Stomach smooth muscle (tissue), 2 donors: ENCODE measurements around the gene C17orf107.

Experiments
- H3K27ac ChIP-seq: one replicate; pipeline ENCODE4 v1.7.0; 2013; ENCODE audit warnings: mild to moderate bottlenecking, low read length, inconsistent platforms
- H3K27me3 ChIP-seq, 2 donors: one replicate each; pipeline ENCODE4 v1.7.0; 2013; ENCODE audit warnings: low read length in 2 of 2; ENCODE audit not compliant: insufficient read depth in 2 of 2, control insufficient read depth in 1 of 2
- H3K36me3 ChIP-seq, 2 donors: one replicate each; pipeline ENCODE4 v1.7.0; 2013; ENCODE audit warnings: low read length in 2 of 2; ENCODE audit not compliant: control insufficient read depth in 2 of 2, insufficient read depth in 2 of 2
- H3K4me1 ChIP-seq: one replicate; pipeline ENCODE4 v1.7.0; 2013; ENCODE audit warnings: low read length; ENCODE audit not compliant: control insufficient read depth, insufficient read depth
- H3K4me3 ChIP-seq, 2 donors: one replicate each; pipeline ENCODE4 v1.7.0; 2013; ENCODE audit warnings: low read length in 2 of 2
- H3K9ac ChIP-seq, 2 donors: one replicate each; pipeline ENCODE4 v1.7.0; 2013; ENCODE audit warnings: low read length in 2 of 2, mild to moderate bottlenecking in 1 of 2
- H3K9me3 ChIP-seq, 2 donors: one replicate each; pipeline ENCODE4 v1.7.0; 2013; ENCODE audit warnings: low read length in 2 of 2; ENCODE audit not compliant: control insufficient read depth in 2 of 2
- donor health status: healthy.
- donor health status: Pancreatic carcinoma.

The C17orf107 gene

DNA sequence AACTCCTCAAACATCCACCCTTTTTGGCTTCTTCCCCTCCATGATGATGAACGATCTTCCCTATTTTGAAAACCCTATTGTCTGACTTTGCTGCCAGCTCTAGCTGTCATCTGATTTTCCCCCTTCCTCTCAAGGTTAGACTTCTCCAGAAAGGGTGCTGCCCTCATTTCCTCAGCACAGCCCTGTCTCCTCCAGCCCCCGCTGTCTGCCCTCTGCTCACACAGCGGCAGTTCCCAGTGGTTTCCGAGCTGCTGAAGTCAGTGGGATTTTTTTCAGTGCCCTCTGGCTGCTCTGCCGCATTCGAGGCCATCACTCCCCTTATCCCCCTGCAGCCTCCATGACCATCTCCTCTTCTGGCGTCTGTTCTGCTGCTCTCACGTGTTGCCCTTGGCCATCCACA is 26.6 kb upstream of the C17orf107 start:
- Histone ChIP-seq H3K4me1 (peaks cover 4% of the 10 kb centered on the region), H3K9me3 (no peaks in the 10 kb centered on the region), H3K4me3 (no peak overlapping the region), H3K36me3 (no peaks in the 10 kb centered on the region), H3K27me3 (no peaks in the 10 kb centered on the region), H3K9ac (no peak overlapping the region), H3K27ac (no peak overlapping the region)

DNA sequence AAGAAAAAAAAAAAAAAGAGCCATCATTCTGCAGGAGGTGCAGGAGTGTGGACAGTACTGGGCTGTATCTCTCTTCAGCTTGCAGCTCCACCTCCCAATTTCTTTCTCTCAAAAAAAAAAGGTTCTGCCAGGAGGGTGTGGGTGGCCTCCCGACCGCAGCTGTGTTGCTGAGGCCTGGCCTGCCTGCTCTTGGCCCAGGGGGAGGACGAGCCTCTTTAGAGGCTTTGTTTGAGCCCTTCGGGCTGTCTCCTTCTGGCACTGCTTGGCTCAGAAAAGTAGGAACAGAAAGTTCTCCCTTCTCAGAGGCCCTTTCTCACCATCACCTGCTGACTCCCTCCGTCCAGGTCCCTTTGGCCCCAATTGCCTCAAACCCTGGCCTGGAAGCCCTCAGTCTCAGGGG is 22.2 kb upstream of the C17orf107 start:
- Histone ChIP-seq H3K27ac (no peak overlapping the region), H3K4me3 (no peak overlapping the region), H3K4me1 (peaks cover 6% of the 10 kb centered on the region), H3K9ac (no peak overlapping the region), H3K27me3 (no peaks in the 10 kb centered on the region), H3K36me3 (peaks cover 3 to 11% of the 10 kb centered on the region in 2 donors), H3K9me3 (no peaks in the 10 kb centered on the region)

DNA sequence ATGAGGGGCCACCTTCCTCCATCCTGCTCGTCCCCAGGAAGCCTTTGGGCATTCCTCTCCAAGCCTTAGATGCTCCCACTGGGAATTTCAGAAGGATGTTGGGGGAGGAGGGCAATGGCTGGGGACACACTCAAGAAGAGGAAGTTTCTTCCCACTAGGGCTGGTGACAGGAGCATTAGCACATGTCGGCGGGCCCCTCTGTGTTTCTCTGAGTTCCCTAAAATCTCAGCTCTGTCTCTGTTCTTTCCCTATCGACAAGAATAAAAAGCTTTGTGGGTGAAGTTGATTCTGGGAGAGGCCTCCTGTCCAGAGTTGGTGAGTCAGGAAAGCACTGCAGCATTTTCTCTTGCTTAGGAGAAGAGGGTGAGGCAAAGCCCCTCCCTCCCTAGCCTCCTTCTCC is 19.7 kb upstream of the C17orf107 start:
- H3K9me3 ChIP-seq, result no peaks in the 10 kb centered on the region
- H3K9ac ChIP-seq, result no peak overlapping the region
- H3K27ac ChIP-seq, result no peak overlapping the region
- H3K36me3 ChIP-seq, result peaks cover 9 to 15% of the 10 kb centered on the region in 2 donors
- peaks cover 6% of the 10 kb centered on the region for H3K4me1 ChIP-seq
- H3K27me3 ChIP-seq, result no peaks in the 10 kb centered on the region
- no peak overlapping the region for H3K4me3 ChIP-seq

DNA sequence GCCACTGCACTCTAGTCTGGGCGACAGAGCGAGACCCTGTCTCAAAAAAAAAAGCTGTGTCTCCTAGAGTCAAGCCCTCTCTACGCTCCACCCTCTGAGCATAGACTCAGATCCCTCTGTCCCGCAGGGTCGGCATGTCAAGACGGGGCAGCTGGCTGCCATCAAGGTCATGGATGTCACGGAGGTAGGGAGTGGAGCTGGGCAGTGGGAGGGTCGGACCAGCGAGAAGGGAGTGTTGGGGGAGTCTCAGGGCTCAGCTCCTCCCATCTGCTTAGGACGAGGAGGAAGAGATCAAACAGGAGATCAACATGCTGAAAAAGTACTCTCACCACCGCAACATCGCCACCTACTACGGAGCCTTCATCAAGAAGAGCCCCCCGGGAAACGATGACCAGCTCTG is 18.5 kb upstream of the C17orf107 start:
- H3K9me3 ChIP-seq, result no peaks in the 10 kb centered on the region
- no peak overlapping the region for H3K4me3 ChIP-seq
- peaks cover 21 to 25% of the 10 kb centered on the region in 2 donors for H3K36me3 ChIP-seq
- H3K9ac ChIP-seq, result no peak overlapping the region
- H3K27me3 ChIP-seq, result no peaks in the 10 kb centered on the region
- H3K4me1 ChIP-seq, result peaks cover 6% of the 10 kb centered on the region
- H3K27ac ChIP-seq, result no peak overlapping the region

- Histone ChIP-seq H3K9ac (no peak overlapping the region), H3K4me1 (peaks cover 6% of the 10 kb centered on the region), H3K36me3 (peaks cover 32 to 36% of the 10 kb centered on the region in 2 donors), H3K4me3 (no peak overlapping the region), H3K27me3 (no peaks in the 10 kb centered on the region), H3K9me3 (no peaks in the 10 kb centered on the region), H3K27ac (no peak overlapping the region)
Measured at GRCh38 chr17:4881761-4882555, 17.4 kb upstream of the C17orf107 start.

DNA sequence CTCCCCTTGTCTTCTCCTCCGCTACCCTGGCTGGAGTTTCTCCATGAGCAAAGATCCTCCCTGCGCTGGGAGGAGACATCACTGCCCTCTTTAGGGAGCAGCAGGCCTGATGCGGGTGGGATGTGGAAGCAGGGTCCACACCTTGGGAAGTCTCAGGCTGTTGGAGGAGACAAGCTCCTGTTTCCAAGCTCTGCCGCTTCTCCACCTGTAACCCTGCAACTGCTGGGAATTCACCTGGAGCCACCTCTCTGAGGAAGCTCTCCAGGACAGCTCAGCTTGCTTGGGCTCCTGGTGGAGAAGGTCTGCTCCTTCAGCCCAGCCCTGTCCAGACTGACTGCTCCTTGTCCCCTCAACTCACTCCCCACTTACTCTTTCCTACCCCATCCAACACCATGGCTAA is 14.8 kb upstream of the C17orf107 start:
- no peak overlapping the region for H3K9ac ChIP-seq
- no peak overlapping the region for H3K27ac ChIP-seq
- no peaks in the 10 kb centered on the region for H3K4me1 ChIP-seq
- no peak overlapping the region for H3K4me3 ChIP-seq
- H3K36me3 ChIP-seq, result peaks cover 29 to 31% of the 10 kb centered on the region in 2 donors
- no peaks in the 10 kb centered on the region for H3K27me3 ChIP-seq
- no peaks in the 10 kb centered on the region for H3K9me3 ChIP-seq

DNA sequence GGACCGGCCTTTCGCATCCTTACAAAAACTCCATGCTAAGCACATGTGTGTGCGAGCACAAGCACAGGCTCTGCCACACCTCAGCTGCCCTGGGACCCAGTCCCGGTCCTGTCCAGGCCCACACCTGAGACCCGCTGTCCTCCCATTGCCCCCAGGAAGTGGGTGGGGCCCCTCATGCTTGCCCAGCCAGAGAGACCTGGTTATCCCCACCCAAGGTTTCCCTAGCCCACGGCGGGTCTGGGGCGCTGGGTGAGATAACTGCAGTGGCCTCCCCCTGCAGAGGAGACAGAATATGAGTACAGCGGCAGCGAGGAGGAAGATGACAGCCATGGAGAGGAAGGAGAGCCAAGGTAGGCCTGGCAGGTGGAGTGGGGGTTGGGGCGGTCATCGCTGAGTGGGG is 12.5 kb upstream of the C17orf107 start:
- H3K9me3 ChIP-seq, result no peaks in the 10 kb centered on the region
- H3K27me3 ChIP-seq, result no peaks in the 10 kb centered on the region
- no peak overlapping the region for H3K9ac ChIP-seq
- H3K4me1 ChIP-seq, result no peaks in the 10 kb centered on the region
- H3K36me3 ChIP-seq, result peaks cover 42 to 47% of the 10 kb centered on the region in 2 donors
- H3K4me3 ChIP-seq, result no peak overlapping the region
- H3K27ac ChIP-seq, result no peak overlapping the region

- no peaks in the 10 kb centered on the region for H3K4me1 ChIP-seq
- no peak overlapping the region for H3K9ac ChIP-seq
- no peak overlapping the region for H3K4me3 ChIP-seq
- no peaks in the 10 kb centered on the region for H3K9me3 ChIP-seq
- H3K27me3 ChIP-seq, result no peaks in the 10 kb centered on the region
- H3K27ac ChIP-seq, result no peak overlapping the region
- H3K36me3 ChIP-seq, result peaks cover 45 to 47% of the 10 kb centered on the region in 2 donors
Measured at GRCh38 chr17:4887581-4887980, 11.8 kb upstream of the C17orf107 start.

DNA sequence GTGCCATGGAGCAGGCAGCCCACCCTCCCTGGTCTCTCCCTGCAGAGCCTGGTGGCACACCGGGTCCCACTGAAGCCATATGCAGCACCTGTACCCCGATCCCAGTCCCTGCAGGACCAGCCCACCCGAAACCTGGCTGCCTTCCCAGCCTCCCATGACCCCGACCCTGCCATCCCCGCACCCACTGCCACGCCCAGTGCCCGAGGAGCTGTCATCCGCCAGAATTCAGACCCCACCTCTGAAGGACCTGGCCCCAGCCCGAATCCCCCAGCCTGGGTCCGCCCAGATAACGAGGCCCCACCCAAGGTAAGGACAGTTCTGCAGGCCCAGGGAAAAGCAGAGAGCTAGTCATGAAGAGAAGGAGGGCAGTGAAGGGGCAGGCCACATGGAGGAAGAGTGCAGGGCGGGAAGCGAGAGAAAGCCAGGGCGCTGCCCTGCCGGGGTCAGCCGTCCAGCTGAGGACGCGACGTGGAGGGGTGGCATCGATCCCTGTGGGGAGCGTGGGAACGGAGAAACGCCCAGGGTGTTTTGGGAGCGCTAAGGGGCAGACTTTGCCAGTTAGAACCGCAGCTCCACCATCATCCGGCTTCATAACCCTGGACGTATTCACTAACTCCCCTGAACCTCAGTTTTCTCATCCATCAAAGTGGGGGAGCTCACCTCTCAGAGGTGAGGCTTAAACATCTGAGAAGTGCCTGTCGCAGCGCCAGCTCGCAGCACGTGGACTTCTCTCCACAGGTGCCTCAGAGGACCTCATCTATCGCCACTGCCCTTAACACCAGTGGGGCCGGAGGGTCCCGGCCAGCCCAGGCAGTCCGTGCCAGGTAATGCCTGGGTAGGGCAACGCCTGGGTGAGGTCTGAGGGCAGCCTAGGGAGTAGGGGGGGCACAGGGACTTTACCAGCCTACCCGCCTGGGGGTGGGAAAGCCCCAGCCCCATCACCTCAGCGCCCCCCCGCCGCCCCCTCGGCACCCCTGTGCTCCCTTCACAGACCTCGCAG is 7.6 kb upstream of the C17orf107 start:
- no peak overlapping the region for H3K4me3 ChIP-seq
- H3K36me3 ChIP-seq, result peaks cover 50 to 51% of the 10 kb centered on the region in 2 donors
- no peaks in the 10 kb centered on the region for H3K4me1 ChIP-seq
- no peak overlapping the region for H3K9ac ChIP-seq
- H3K27ac ChIP-seq, result no peak overlapping the region
- no peaks in the 10 kb centered on the region for H3K9me3 ChIP-seq
- no peaks in the 10 kb centered on the region for H3K27me3 ChIP-seq

DNA sequence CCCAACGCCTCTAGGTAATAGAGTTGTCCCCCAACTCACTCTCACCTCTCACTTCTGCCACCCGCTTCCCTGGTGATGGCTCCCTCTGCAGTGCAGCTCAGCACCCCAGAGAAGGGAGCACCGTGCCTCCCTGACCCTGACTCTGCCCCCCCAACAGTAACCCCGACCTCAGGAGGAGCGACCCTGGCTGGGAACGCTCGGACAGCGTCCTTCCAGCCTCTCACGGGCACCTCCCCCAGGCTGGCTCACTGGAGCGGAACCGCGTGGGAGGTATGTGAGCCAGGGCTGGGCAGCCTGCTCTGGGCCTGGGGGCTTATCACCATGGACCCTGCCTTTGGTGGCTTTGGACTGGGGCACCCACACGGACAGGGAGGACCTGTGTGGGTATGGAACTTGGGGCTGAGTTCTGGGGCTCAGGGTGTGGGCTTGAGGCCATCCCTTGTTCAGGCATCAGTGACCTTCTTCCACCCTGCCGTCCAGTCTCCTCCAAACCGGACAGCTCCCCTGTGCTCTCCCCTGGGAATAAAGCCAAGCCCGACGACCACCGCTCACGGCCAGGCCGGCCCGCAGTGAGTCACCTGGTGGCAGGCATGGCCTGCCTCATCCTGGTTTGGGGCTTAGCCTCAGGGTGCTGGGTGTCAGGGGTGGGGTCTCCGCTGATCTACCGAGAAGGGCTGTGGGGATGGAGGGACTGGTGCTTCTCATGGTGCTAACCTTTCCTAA is 6.7 kb upstream of the C17orf107 start:
- Histone ChIP-seq H3K4me3 (no peak overlapping the region), H3K36me3 (peaks cover 48 to 51% of the 10 kb centered on the region in 2 donors), H3K9ac (no peak overlapping the region), H3K27ac (no peak overlapping the region), H3K9me3 (no peaks in the 10 kb centered on the region), H3K4me1 (no peaks in the 10 kb centered on the region), H3K27me3 (no peaks in the 10 kb centered on the region)
